Liver (tissue), 9 donors: ENCODE results near the gene DPAGT1. TPM values are rescaled to one million over a fixed set of nuclear protein-coding genes. Genes with fewer than 3 reads are reported as not detected.

Source experiments
- DNase-seq: peaks from one replicate; pipeline ENCODE4 v3.0.0-alpha.2; 2017; ENCODE audit warnings: low spot score
- H3K27ac ChIP-seq, 2 donors: one replicate each; pipeline ENCODE4 v1.7.0; 2013; ENCODE audit warnings: inconsistent platforms in 2 of 2, low read length in 2 of 2, control low read depth in 1 of 2, low read depth in 1 of 2, mild to moderate bottlenecking in 1 of 2
- H3K27me3 ChIP-seq, 4 donors: one replicate each; pipeline versions ENCODE4 v1.6.1 to v1.7.0; 2013; ENCODE audit warnings: low read length in 3 of 4, inconsistent platforms in 1 of 4, mild to moderate bottlenecking in 1 of 4, moderate library complexity in 1 of 4; ENCODE audit not compliant: control insufficient read depth in 4 of 4, insufficient read depth in 4 of 4
- H3K36me3 ChIP-seq, 4 donors: one replicate each; pipeline versions ENCODE4 v1.6.1 to v1.7.0; 2013; ENCODE audit warnings: low read length in 3 of 4, mild to moderate bottlenecking in 3 of 4, low read depth in 1 of 4, moderate library complexity in 1 of 4; ENCODE audit not compliant: control insufficient read depth in 4 of 4, insufficient read depth in 3 of 4
- H3K4me1 ChIP-seq, 4 donors: one replicate each; pipeline versions ENCODE4 v1.6.1 to v1.7.0; 2013; ENCODE audit warnings: low read length in 3 of 4, mild to moderate bottlenecking in 3 of 4, moderate library complexity in 1 of 4; ENCODE audit not compliant: control insufficient read depth in 4 of 4, insufficient read depth in 4 of 4
- H3K4me3 ChIP-seq, 3 donors: one replicate each; pipeline versions ENCODE4 v1.6.1 to v1.7.0; 2013; ENCODE audit warnings: low read length in 3 of 3, control low read depth in 1 of 3, low read depth in 1 of 3, mild to moderate bottlenecking in 1 of 3
- H3K9ac ChIP-seq, 2 donors: one replicate each; pipeline ENCODE4 v1.7.0; 2013; ENCODE audit warnings: low read length in 2 of 2, mild to moderate bottlenecking in 2 of 2, moderate library complexity in 2 of 2, control low read depth in 1 of 2, low read depth in 1 of 2
- H3K9me3 ChIP-seq, 4 donors: one replicate each; pipeline versions ENCODE4 v1.6.1 to v1.7.0; 2013; ENCODE audit warnings: low read length in 3 of 4; ENCODE audit not compliant: control insufficient read depth in 4 of 4
- EGR1 ChIP-seq, 2 donors: IDR thresholded peaks; 2 replicates each; pipeline ENCODE4 v1.6.1; 2016 to 2018; ENCODE audit warnings: antibody characterized with exemption in 2 of 2, low read depth in 2 of 2
- FOXA1 ChIP-seq: IDR thresholded peaks from 2 replicates; pipeline ENCODE4 v1.6.1; 2016; ENCODE audit warnings: antibody characterized with exemption
- FOXA2 ChIP-seq: IDR thresholded peaks from 2 replicates; pipeline ENCODE4 v1.6.1; 2016; ENCODE audit warnings: antibody characterized with exemption
- HNF4A ChIP-seq, 2 donors: conservative IDR thresholded peaks; 2 replicates each; pipeline ENCODE4 v1.6.1; 2016; ENCODE audit warnings: antibody characterized with exemption in 2 of 2, mild to moderate bottlenecking in 2 of 2
- HNF4G ChIP-seq: IDR thresholded peaks from 2 replicates; pipeline ENCODE4 v1.6.1; 2016; ENCODE audit warnings: antibody characterized with exemption
- MAX ChIP-seq: IDR thresholded peaks from 2 replicates; pipeline ENCODE4 v1.6.1; 2016; ENCODE audit warnings: antibody characterized with exemption
- RAD21 ChIP-seq, 2 donors: IDR thresholded peaks; 2 replicates each; pipeline ENCODE4 v1.6.1; 2016; ENCODE audit warnings: antibody characterized with exemption in 2 of 2, mild to moderate bottlenecking in 2 of 2
- REST ChIP-seq: IDR thresholded peaks from 2 replicates; pipeline ENCODE4 v1.6.1; 2016; ENCODE audit warnings: antibody characterized with exemption, mild to moderate bottlenecking
- RXRA ChIP-seq, 2 donors: IDR thresholded peaks; 2 replicates each; pipeline ENCODE4 v1.6.1; 2017 to 2018; ENCODE audit warnings: antibody characterized with exemption in 2 of 2, mild to moderate bottlenecking in 1 of 2
- SP1 ChIP-seq: IDR thresholded peaks from 2 replicates; pipeline ENCODE4 v1.6.1; 2018; ENCODE audit warnings: antibody characterized with exemption, mild to moderate bottlenecking
- TAF1 ChIP-seq: conservative IDR thresholded peaks from 2 replicates; pipeline ENCODE4 v1.6.1; 2016; ENCODE audit warnings: antibody characterized with exemption, mild to moderate bottlenecking
- YY1 ChIP-seq: IDR thresholded peaks from 2 replicates; pipeline ENCODE4 v1.6.1; 2016; ENCODE audit warnings: antibody characterized with exemption, mild to moderate bottlenecking
- WGBS: extraction: QIAGEN DNeasy Blood & Tissue Kit; methylation state at CpG from one replicate; pipeline ENCODE4 v1.1.7; 2013; 5-methylcytosine and 5-hydroxymethylcytosine counted together
- polyA plus RNA-seq, 2 donors: library from polyadenylated mRNA; stranded (reverse) in 1 of 2; unstranded in 1 of 2; fragments of 200-250 nt in 1 of 2; fragments of >200 nt in 1 of 2; fragmentation: Nextera tagmentation in 1 of 2; extraction: Ambion mirVana in 1 of 2; gene quantifications; one replicate each; pipeline versions ENCODE4 v1.2.1 to v1.2.3, GENCODE V29; 2013 to 2015
- total RNA-seq, 2 donors: library from RNA; depleted of rRNA; stranded (reverse); fragments of >200 nt; gene quantifications; one replicate each; pipeline ENCODE4 v1.2.3, GENCODE V29; 2014
- TF ChIP-seq, protein P1 (sequence below): IDR thresholded peaks from 2 replicates; pipeline ENCODE4 v1.6.1; 2016; ENCODE audit warnings: antibody characterized with exemption
- TF ChIP-seq, protein P2 (sequence below): IDR thresholded peaks from 2 replicates; pipeline ENCODE4 v1.6.1; 2016; ENCODE audit warnings: antibody characterized with exemption
- donor health status: healthy.
- donor health status: healthy.
- donor health status: healthy.
- donor health status: healthy.
- donor health status: healthy.

DPAGT1 gene
- total and polyA plus RNA-seq, 4 donors, result 12.8 to 48.0 (median 37.4) TPM

GRCh38 chr11:119091966-119092879 lies 9.4 kb downstream of the DPAGT1 start (continued):
- TF ChIP-seq, protein P1, sequence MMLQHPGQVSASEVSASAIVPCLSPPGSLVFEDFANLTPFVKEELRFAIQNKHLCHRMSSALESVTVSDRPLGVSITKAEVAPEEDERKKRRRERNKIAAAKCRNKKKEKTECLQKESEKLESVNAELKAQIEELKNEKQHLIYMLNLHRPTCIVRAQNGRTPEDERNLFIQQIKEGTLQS, result no peak
- TF ChIP-seq TAF1, result no peak

- WGBS, result 96% methylated on average over 9 of the region's 9 CpGs
- Histone ChIP-seq H3K27me3 (no peaks in the 10 kb centered on the region), H3K9ac (no peak overlapping the region), H3K9me3 (no peaks in the 10 kb centered on the region), H3K27ac (no peak overlapping the region), H3K36me3 (peaks cover 0 to 6% (median under 1%) of the 10 kb centered on the region in 4 donors), H3K4me3 (no peak overlapping the region), H3K4me1 (peaks cover 0 to 29% (median 15%) of the 10 kb centered on the region in 4 donors)
- no peak for TF ChIP-seq EGR1 (IDR thresholded peaks at IDR 0.05; ENCODE audit: low read depth in 2 of 2)
- no peak for TF ChIP-seq HNF4A (conservative IDR thresholded peaks at IDR 0.05)
- TF ChIP-seq, protein P1, result no peak
- no peak for TF ChIP-seq YY1
- TF ChIP-seq REST, result no peak
- TF ChIP-seq SP1, result no peak
- TF ChIP-seq RAD21 (IDR thresholded peaks at IDR 0.05), result no peak
- TF ChIP-seq, protein P2, sequence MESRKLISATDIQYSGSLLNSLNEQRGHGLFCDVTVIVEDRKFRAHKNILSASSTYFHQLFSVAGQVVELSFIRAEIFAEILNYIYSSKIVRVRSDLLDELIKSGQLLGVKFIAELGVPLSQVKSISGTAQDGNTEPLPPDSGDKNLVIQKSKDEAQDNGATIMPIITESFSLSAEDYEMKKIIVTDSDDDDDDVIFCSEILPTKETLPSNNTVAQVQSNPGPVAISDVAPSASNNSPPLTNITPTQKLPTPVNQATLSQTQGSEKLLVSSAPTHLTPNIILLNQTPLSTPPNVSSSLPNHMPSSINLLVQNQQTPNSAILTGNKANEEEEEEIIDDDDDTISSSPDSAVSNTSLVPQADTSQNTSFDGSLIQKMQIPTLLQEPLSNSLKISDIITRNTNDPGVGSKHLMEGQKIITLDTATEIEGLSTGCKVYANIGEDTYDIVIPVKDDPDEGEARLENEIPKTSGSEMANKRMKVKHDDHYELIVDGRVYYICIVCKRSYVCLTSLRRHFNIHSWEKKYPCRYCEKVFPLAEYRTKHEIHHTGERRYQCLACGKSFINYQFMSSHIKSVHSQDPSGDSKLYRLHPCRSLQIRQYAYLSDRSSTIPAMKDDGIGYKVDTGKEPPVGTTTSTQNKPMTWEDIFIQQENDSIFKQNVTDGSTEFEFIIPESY, result no peak
- TF ChIP-seq FOXA1, result no peak
- no peak for TF ChIP-seq FOXA2
- no peak for TF ChIP-seq HNF4G
- TF ChIP-seq RXRA (IDR thresholded peaks at IDR 0.05), result no peak
- no peak for TF ChIP-seq MAX
- DNase-seq, result no peak
Observed at GRCh38 chr11:119091178-119091577, 10.5 kb downstream of the DPAGT1 start.
